RKO (cell line): ENCODE data around the gene RNF115.
"Not testable (repeated sequence)": the region's sequence is repeated elsewhere in the genome, so short reads cannot be mapped to it uniquely, and the experiment has no call there.

Experiments used
- DNase-seq: peaks from one replicate; pipeline ENCODE4 v3.0.0-alpha.2; 2016; ENCODE audit warnings: low spot score

The RNF115 gene

GRCh38 chr1:145827966-145828365 is 4.1 kb upstream of the RNF115 start:
- no peak for DNase-seq

GRCh38 chr1:145826030-145826429 is 2.1 kb upstream of the RNF115 start:
- peak; percentile 48 for DNase-seq

GRCh38 chr1:145824499-145824842 is 576 bp upstream of the RNF115 start:
- DNase-seq, result no peak

- not testable (repeated sequence) for DNase-seq
Measured at GRCh38 chr1:145822779-145823331, 1.0 kb downstream of the RNF115 start.

GRCh38 chr1:145818095-145818494 is 5.8 kb downstream of the RNF115 start:
- not testable (repeated sequence) for DNase-seq

GRCh38 chr1:145812977-145813810 is 10.7 kb downstream of the RNF115 start:
- not testable (repeated sequence) for DNase-seq

GRCh38 chr1:145806844-145807243 is 17.1 kb downstream of the RNF115 start:
- no peak for DNase-seq

GRCh38 chr1:145806408-145806807 is 17.5 kb downstream of the RNF115 start:
- no peak for DNase-seq

GRCh38 chr1:145805057-145805456 is 18.8 kb downstream of the RNF115 start:
- DNase-seq, result no peak

- no peak for DNase-seq
Measured at GRCh38 chr1:145804235-145805045, 19.5 kb downstream of the RNF115 start.

GRCh38 chr1:145799806-145800205 is 24.1 kb downstream of the RNF115 start:
- no peak for DNase-seq

GRCh38 chr1:145796753-145797152 is 27.1 kb downstream of the RNF115 start:
- no peak for DNase-seq

- DNase-seq, result no peak
Measured at GRCh38 chr1:145795257-145795881, 28.5 kb downstream of the RNF115 start.

- DNase-seq, result no peak
Measured at GRCh38 chr1:145792484-145792883, 31.4 kb downstream of the RNF115 start.

- not testable (repeated sequence) for DNase-seq
Measured at GRCh38 chr1:145791860-145792259, 32.0 kb downstream of the RNF115 start.

- DNase-seq, result no peak
Measured at GRCh38 chr1:145788580-145788979, 35.3 kb downstream of the RNF115 start.

- no peak for DNase-seq
Measured at GRCh38 chr1:145786271-145786670, 37.6 kb downstream of the RNF115 start.

GRCh38 chr1:145785547-145785946 is 38.3 kb downstream of the RNF115 start:
- no peak for DNase-seq

GRCh38 chr1:145784409-145784808 is 39.5 kb downstream of the RNF115 start:
- no peak for DNase-seq

GRCh38 chr1:145782272-145783099 is 41.4 kb downstream of the RNF115 start:
- peak; percentile 89 for DNase-seq

- no peak for DNase-seq
Measured at GRCh38 chr1:145778146-145778540, 45.8 kb downstream of the RNF115 start.
